Activated CD8-positive, alpha-beta T cell treated with anti-CD3 and anti-CD28 coated beads for 36 hours (primary cell): Measurements from ENCODE around the gene FIP1L1. TPM values are rescaled to one million over a fixed set of nuclear protein-coding genes. Genes with fewer than 3 reads are reported as not detected.
A peak's percentile ranks its signal among the peaks of the same experiment; 100 is the strongest.

ENCODE experiments used
- ATAC-seq: fragments of 200-7000 bp; cut with Tn5 transposase; one replicate; pipeline ENCODE4 v1.10.0; 2021; ENCODE audit warnings: mild to moderate bottlenecking, moderate library complexity
- CTCF ChIA-PET: fragments of 350-600 bp; sonication (Branson Sonifier 250); formaldehyde crosslinking; loops from one replicate; lab custom pipeline; 2021; ENCODE audit warnings: antibody characterized with exemption; lab: Charles Lee
- POLR2A ChIA-PET: fragments of 350-600 bp; sonication (Branson Sonifier 250); formaldehyde crosslinking; loops from one replicate; lab custom pipeline; 2021; ENCODE audit warnings: antibody characterized with exemption; lab: Charles Lee
- DNase-seq: peaks from one replicate; pipeline ENCODE4 v3.0.0-alpha.2; 2020
- H3K27ac Mint-ChIP-seq: one replicate; pipeline ENCODE4 v1.8.0; 2021; ENCODE audit warnings: mild to moderate bottlenecking, mixed read lengths
- H3K27me3 Mint-ChIP-seq: one replicate; pipeline ENCODE4 v1.8.0; 2021; ENCODE audit warnings: mixed read lengths
- H3K36me3 Mint-ChIP-seq: one replicate; pipeline ENCODE4 v1.8.0; 2021; ENCODE audit warnings: low read depth, mixed read lengths
- H3K4me1 Mint-ChIP-seq: one replicate; pipeline ENCODE4 v1.8.0; 2021; ENCODE audit warnings: low read depth, mixed read lengths
- H3K4me3 Mint-ChIP-seq: one replicate; pipeline ENCODE4 v1.8.0; 2021; ENCODE audit warnings: mild to moderate bottlenecking, moderate library complexity, mixed read lengths
- H3K9me3 Mint-ChIP-seq: one replicate; pipeline ENCODE4 v1.8.0; 2021; ENCODE audit warnings: mixed read lengths
- intact Hi-C: fragments of 100-400 bp; cut with micrococcal nuclease; formaldehyde crosslinking; loops from one replicate; pipeline ENCODE4 v1.10.0; 2022
- total RNA-seq, 2 experiments: library from RNA; stranded (reverse); gene quantifications; one replicate each; pipeline ENCODE4 v1.2.3, GENCODE V29; 2021
- TF ChIP-seq, protein P1 (sequence below): fragments of 200-600 bp; IDR thresholded peaks from one replicate; pipeline ENCODE4 v1.8.0; 2022; ENCODE audit warnings: antibody characterized with exemption, mild to moderate bottlenecking

Gene FIP1L1
- total RNA-seq, 2 experiments from 2014 or later = 67.3 to 67.6 TPM

DNA sequence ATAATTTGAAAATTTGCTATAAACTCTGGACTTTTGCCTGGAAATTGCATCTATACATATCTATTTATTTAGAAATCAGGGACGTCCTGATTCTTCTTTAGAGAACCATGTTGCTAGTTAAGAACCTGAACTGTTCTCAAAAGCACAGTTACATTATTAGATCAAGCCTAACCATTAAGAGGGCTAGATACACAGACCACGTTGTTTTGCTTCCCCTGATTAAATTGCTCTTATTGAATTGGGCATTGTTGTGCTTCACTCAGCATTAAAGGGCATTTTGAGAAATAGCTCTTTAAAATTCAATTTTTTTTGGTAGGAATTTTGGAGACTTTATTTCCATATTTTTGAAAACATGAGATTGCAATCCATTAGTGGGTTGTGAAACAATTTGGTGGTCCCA is 44.4 kb downstream of the FIP1L1 start:
- Mint-ChIP-seq H3K27me3 (no peaks in the 10 kb centered on the region), H3K9me3 (no peaks in the 10 kb centered on the region), H3K4me1 (peaks cover 9% of the 10 kb centered on the region), H3K4me3 (no peak overlapping the region), H3K27ac (no peak overlapping the region), H3K36me3 (peaks cover 7% of the 10 kb centered on the region)
- DNase-seq = no peak
- ATAC-seq = no peak
- CTCF ChIA-PET = no interaction called here
- POLR2A ChIA-PET = no interaction called here
- TF ChIP-seq, protein P1, sequence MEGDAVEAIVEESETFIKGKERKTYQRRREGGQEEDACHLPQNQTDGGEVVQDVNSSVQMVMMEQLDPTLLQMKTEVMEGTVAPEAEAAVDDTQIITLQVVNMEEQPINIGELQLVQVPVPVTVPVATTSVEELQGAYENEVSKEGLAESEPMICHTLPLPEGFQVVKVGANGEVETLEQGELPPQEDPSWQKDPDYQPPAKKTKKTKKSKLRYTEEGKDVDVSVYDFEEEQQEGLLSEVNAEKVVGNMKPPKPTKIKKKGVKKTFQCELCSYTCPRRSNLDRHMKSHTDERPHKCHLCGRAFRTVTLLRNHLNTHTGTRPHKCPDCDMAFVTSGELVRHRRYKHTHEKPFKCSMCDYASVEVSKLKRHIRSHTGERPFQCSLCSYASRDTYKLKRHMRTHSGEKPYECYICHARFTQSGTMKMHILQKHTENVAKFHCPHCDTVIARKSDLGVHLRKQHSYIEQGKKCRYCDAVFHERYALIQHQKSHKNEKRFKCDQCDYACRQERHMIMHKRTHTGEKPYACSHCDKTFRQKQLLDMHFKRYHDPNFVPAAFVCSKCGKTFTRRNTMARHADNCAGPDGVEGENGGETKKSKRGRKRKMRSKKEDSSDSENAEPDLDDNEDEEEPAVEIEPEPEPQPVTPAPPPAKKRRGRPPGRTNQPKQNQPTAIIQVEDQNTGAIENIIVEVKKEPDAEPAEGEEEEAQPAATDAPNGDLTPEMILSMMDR = no peak
- intact Hi-C loops = no loop called here

DNA sequence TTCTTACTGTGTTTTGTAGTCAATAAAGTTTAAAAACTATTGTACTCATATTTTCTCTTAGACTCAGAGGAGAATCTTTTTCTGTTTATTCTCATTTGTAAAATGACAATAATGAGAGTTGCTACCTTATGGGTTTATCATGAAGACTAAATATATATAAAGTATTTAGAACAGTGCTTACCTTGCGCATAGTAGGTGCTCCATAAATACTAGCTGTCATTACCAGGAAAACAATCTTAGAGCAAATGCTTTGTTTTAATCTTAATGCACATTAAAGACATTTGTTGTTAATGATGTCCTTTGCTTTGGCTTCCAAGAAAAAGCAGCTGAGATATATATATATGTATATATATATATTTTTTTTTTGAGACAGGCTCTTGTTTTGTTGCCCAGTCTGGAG is 44.9 kb downstream of the FIP1L1 start:
- ChIA-PET POLR2A (no interaction called here), CTCF (no interaction called here)
- Mint-ChIP-seq H3K27ac (no peak overlapping the region), H3K4me1 (peaks cover 9% of the 10 kb centered on the region), H3K9me3 (no peaks in the 10 kb centered on the region), H3K27me3 (no peaks in the 10 kb centered on the region), H3K4me3 (no peak overlapping the region), H3K36me3 (peaks cover 7% of the 10 kb centered on the region)
- TF ChIP-seq, protein P1 = no peak
- intact Hi-C loops = no loop called here
- ATAC-seq (no peak), DNase-seq (no peak)

DNA sequence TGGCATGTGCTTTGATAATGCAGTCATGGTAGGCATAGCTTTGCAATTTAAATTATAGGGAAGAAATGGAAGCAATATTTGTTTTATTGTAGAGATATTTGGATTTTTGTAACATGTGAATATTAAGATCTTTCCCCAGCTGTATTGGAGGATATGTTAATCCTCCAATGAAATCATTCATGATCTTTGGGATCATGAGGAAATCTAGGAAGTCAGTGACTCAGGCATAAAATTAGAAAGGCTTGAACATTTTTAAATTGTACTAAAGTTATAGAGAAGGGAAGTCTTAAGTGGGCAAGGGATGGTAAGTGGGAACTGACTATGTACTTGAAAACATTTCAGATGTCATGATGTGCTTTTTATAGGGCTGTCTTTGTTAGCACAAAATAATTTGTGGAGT is 46.8 kb downstream of the FIP1L1 start:
- ATAC-seq (no peak), DNase-seq (no peak)
- peaks cover 6% of the 10 kb centered on the region for H3K4me1 Mint-ChIP-seq
- H3K36me3 Mint-ChIP-seq = peaks cover 8% of the 10 kb centered on the region
- H3K9me3 Mint-ChIP-seq = no peaks in the 10 kb centered on the region
- intact Hi-C loops = no loop called here
- no peak overlapping the region for H3K4me3 Mint-ChIP-seq
- TF ChIP-seq, protein P1 = no peak
- no peak overlapping the region for H3K27ac Mint-ChIP-seq
- CTCF ChIA-PET = no interaction called here
- POLR2A ChIA-PET = no interaction called here
- no peaks in the 10 kb centered on the region for H3K27me3 Mint-ChIP-seq

DNA sequence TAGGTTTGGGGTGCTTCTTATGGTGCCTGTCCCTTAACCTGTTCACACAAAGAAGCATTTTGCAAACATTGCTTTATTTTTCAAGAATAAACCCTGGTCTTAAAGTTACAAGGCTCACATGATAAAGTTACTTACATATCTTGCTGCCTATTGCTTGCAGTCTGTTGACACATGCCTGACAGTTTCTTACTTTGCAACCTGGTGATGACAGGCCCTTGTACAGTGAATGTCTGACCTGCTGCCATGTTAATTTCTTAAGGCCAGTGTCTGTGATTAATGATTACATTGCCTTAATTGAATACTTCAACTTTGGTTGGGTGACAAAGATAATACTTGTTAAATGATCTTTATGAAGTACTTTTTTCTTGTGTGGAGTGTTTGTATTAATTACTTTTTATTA is 49.9 kb downstream of the FIP1L1 start:
- H3K9me3 Mint-ChIP-seq = no peaks in the 10 kb centered on the region
- TF ChIP-seq, protein P1 = no peak
- H3K4me3 Mint-ChIP-seq = no peak overlapping the region
- peaks cover 27% of the 10 kb centered on the region for H3K36me3 Mint-ChIP-seq
- ATAC-seq (no peak), DNase-seq (no peak)
- H3K27me3 Mint-ChIP-seq = no peaks in the 10 kb centered on the region
- H3K27ac Mint-ChIP-seq = no peak overlapping the region
- ChIA-PET CTCF (interaction anchor here (1.3 kb wide), 1 partner anchor 10 kb away, joined by 6 read pairs; no protein-coding TSS in a partner anchor), POLR2A (no interaction called here)
- peaks cover 23% of the 10 kb centered on the region for H3K4me1 Mint-ChIP-seq
- intact Hi-C loops = no loop called here

DNA sequence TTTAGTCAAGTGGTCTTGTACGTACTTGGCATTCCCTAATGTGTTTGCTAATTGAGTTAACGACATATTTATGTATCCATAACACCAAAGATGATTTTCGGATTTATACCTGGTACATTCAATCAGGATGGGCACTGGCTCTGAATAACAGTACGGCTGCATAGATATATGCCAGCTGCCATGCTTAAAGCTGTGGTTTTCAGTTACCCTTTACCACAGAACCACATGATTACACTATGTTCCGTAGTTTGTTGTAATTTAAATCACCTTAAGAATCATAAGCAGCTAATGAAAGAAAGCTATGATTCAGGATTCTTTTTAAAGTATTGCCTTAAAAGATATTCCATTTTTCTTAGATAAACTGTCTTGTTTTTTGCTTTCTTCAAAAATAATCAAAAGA is 53.6 kb downstream of the FIP1L1 start:
- peaks cover 42% of the 10 kb centered on the region for H3K36me3 Mint-ChIP-seq
- TF ChIP-seq, protein P1 = no peak
- H3K4me1 Mint-ChIP-seq = peaks cover 27% of the 10 kb centered on the region
- DNase-seq = peak; percentile 8
- ChIA-PET POLR2A (no interaction called here), CTCF (no interaction called here)
- no peak overlapping the region for H3K27ac Mint-ChIP-seq
- H3K4me3 Mint-ChIP-seq = no peak overlapping the region
- no peaks in the 10 kb centered on the region for H3K9me3 Mint-ChIP-seq
- peak; percentile 69 for ATAC-seq
- intact Hi-C loops = no loop called here
- H3K27me3 Mint-ChIP-seq = no peaks in the 10 kb centered on the region
